KOPT-K1 (cell line): ENCODE data around the gene IL24.

Source experiments
- H3K27ac ChIP-seq: fragments of 200-600 bp; sonication (generic); 2 replicates; pipeline ENCODE4 v1.5.1; 2016; ENCODE audit warnings: antibody characterized with exemption, mild to moderate bottlenecking, low read depth, low read length; ENCODE audit not compliant: poor library complexity, severe bottlenecking
- H3K36me3 ChIP-seq: fragments of 200-600 bp; sonication (generic); 2 replicates; pipeline ENCODE4 v1.5.1; 2017; ENCODE audit warnings: antibody characterized with exemption, mild to moderate bottlenecking, low read length, moderate library complexity; ENCODE audit not compliant: insufficient read depth
- H3K9me3 ChIP-seq: fragments of 200-600 bp; sonication (generic); 2 replicates; pipeline ENCODE4 v1.5.1; 2017; ENCODE audit warnings: antibody characterized with exemption, low read length, mild to moderate bottlenecking; ENCODE audit not compliant: insufficient read depth, poor library complexity, severe bottlenecking

IL24 gene

DNA sequence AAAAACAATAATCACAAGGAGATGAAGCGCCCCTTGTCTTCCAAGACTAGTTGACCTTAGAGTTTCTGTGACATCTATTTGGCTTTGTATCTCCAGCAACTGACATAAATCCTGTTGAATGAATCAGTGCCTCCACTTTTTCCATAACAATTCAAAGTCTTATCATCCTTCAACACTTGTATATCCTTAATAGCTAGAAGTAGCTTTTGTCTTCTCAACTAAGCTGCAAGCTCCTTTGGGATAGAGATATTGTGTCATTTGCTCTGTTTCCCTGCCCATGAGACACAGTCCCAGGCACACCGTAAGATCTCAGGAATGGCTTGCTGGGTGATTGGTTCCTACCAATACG lies 43.3 kb downstream of the IL24 start:
- Histone ChIP-seq H3K36me3 (no peaks in the 10 kb centered on the region), H3K27ac (no peak overlapping the region), H3K9me3 (no peaks in the 10 kb centered on the region)

DNA sequence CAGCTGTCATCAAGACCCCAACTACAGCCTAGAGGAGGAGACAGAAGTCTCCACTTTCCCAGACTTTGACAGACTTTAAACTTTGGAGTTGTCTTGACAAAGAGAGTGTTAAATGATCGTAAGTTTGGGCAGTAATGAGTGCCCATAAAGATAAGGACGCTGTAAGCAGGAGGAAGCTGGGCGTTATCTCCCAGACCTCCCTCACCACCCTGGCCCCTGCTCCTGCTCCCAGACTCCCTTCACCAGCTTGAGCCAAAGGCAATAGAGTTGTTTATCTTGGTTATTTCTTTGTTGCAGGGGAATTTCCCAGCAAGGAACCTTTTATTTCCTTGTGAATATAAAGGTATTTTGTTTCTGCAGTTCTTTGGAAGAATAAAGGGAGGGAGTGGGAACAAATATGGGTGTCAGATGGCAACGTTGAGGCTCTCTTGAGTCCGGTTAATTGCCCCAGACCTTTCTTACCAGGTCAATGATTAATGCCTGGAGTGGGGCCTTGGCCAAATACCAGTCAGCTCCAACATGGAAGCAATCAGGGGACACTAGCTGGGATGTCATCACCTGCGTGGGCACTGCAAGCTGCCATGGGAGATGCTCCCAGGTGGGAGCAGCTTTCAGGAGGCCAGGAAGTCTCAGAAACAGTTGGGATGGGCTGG lies 44.6 kb downstream of the IL24 start:
- no peak overlapping the region for H3K27ac ChIP-seq
- no peaks in the 10 kb centered on the region for H3K36me3 ChIP-seq
- H3K9me3 ChIP-seq = no peaks in the 10 kb centered on the region

DNA sequence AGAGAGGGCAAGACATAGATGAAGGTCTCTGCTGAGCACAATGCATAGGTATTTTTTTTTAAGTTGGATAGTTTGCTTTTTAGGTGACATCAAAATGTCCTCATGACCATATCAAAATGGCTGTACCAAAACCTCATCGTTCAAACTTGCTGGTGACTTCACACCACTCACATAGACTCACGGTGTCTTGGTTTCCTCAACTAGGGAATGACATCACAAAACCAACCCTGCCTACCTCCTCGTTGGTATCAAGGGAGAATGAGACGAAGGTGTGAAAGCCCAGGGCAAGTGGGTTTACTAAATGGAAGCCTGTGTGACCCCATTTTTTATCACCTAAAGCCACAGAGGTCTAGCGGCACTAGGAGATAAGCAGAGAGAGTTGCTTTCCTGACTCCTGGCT lies 47.5 kb downstream of the IL24 start:
- Histone ChIP-seq H3K9me3 (no peaks in the 10 kb centered on the region), H3K36me3 (no peaks in the 10 kb centered on the region), H3K27ac (no peak overlapping the region)

DNA sequence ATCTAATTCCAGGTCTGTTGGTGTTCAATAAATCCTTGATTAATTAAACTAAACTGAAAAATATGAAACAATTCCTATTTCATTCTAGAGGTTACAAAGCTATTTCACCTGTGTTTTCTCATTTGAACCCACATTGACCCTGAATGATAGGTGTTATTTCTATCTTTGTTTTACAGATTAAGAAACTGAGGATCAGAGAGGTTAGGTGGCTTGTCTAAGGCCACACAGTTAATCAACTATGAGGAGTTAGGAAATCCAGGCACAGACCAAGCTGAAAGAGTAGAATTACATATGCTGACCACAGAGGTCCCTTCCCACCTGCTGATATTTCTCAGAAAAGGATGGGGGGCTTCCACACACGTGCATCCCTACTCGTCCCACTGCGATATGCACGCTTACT lies 48.5 kb downstream of the IL24 start:
- Histone ChIP-seq H3K9me3 (no peaks in the 10 kb centered on the region), H3K27ac (no peak overlapping the region), H3K36me3 (no peaks in the 10 kb centered on the region)

DNA sequence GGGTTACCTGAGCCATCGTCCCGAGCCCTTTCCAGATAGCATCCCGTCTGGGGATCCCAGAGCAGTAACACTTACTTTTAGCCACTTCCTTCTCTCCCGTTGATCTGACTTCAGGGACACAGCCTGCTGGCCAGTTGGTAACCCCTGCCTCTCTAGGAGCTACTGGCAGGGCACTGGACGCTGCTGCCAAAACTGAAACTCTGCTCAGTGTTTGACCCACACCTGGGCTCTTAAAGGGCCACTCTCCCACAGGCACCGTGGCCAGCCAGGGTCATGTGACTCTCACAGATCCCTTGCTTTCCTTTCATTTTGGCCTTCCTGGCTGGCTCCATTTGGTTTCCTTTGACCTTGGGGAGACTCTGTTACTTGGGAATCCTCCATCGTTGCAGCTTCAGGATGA lies 49.0 kb downstream of the IL24 start, which contains the start of gene PIGR:
Gene PIGR, minus strand, starts transcription at position 206 of the 400 bp plus-strand sequence. CDS start 5,935 bp downstream, outside the sequence.
- no peak within 1 kb of the TSS for H3K27ac ChIP-seq

DNA sequence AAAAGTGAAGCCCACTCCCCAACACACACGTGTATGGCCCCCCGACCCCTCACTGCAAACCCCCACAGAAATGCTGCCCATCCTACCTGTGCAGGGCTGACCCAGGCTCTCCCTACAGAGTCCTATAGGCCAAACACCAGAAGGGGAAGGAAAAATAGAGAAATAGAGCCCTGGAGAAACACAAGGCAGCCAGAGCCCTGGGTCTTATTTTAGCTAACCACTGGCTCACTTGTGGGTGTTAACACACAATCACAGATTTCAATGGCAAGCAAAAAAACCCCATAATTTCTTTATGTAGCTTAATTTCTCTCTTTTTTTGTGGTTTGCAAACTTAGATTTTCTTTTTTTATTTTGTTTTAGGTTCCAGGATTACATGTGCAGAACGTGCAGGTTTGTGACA lies 50.0 kb downstream of the IL24 start:
- no peaks in the 10 kb centered on the region for H3K9me3 ChIP-seq
- H3K27ac ChIP-seq = no peak overlapping the region
- H3K36me3 ChIP-seq = no peaks in the 10 kb centered on the region

More for the DNA sequence above, 49.0 kb downstream of the IL24 start, which contains the start of gene PIGR:
- Histone ChIP-seq H3K9me3 (no peaks in the 10 kb centered on the region), H3K36me3 (no peaks in the 10 kb centered on the region)

DNA sequence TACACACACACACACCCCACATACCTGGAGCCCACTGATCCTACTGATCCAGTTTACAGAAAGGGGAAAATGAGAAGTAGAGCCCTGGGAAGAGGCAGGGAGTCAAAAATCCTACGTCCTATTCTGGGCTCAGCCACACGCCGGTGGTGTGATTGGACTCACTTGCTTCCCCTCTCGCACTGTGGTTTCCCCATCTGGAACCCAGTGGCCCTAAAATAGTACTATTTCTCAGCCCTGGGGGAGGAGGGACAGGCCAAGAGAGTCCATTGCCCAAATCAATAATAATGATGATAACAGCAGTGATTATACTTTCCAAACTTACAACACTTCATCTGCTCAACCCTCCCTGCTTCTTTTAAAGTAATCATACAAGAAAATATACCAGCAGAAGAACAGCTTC lies 52.0 kb downstream of the IL24 start:
- Histone ChIP-seq H3K36me3 (no peaks in the 10 kb centered on the region), H3K27ac (no peak overlapping the region), H3K9me3 (no peaks in the 10 kb centered on the region)

DNA sequence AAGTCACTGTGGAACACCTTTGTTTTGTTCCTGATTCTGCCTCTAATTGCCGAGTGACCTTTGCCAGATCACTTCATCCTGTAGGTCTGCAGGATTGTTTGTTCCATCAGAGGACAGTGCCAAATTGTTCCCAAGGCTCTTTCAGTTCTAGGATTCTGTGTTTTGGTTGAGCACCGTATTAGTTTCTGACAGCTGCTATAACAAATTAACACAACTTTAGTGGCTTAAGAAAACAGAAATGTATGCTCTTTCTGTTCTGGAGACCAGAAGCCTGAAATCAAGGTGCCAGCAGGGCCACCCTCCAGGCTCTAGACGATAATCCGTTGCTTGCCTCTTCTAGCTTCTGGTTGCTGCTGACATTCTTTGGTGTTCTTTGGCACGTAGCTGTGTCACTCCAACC lies 52.4 kb downstream of the IL24 start:
- Histone ChIP-seq H3K27ac (no peak overlapping the region), H3K36me3 (no peaks in the 10 kb centered on the region), H3K9me3 (no peaks in the 10 kb centered on the region)

DNA sequence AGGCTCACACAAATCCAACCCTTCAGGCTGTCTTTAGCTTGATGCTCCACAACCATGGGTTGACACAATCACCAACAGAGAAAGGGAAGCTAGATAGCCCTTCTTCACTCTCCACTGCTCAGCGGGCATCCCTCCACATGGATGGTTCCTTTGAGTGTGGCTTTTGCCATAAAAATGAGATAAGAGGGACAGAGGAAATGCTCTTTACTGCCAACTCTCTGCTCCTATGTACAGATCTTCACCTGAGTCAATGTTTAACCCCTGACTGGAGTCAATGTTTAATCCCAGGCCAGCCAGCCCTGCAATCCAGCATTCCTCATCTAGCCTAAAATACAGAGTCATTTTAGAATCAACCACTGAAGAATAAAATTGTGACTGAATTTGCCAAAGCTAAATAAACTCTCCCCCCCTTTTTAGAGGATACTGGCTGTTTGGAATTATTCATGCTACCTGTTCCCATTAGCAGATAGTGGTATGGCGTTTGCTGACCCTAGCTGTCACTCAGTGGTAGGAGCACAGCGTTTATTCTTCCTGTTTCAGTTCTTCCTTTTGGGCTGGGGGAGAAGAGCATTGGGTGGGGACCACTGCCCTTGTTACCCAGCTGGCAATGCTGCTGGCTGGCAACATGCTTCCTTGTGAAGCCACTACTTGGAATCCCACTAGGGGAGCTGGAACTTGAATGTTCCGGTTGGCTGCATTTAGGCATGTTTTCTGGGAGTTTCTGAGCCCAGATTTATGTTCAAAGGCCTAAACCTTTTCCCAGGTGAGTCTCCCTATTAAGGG lies 54.3 kb downstream of the IL24 start:
- Histone ChIP-seq H3K27ac (no peak overlapping the region), H3K36me3 (no peaks in the 10 kb centered on the region), H3K9me3 (no peaks in the 10 kb centered on the region)

DNA sequence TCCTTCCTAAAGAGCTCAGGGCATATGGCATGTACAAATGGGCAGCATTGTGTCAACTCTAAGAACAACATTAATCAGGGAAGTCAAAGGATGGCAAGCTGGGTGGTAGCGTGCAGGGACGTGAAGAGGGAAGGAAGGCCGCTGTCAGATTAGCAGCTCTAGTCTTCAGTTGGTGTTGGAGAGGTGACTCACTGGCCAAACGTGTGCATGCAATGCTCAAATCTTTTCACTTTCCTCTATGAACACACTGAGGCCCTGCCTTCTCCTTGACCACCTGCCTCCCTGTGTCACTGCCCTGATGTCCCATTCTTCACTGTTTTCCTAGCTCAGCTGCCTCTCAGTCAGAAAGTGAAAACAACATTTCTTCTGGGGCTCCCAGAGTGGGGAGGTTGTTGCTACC lies 54.9 kb downstream of the IL24 start:
- no peaks in the 10 kb centered on the region for H3K36me3 ChIP-seq
- no peaks in the 10 kb centered on the region for H3K9me3 ChIP-seq
- H3K27ac ChIP-seq = no peak overlapping the region

DNA sequence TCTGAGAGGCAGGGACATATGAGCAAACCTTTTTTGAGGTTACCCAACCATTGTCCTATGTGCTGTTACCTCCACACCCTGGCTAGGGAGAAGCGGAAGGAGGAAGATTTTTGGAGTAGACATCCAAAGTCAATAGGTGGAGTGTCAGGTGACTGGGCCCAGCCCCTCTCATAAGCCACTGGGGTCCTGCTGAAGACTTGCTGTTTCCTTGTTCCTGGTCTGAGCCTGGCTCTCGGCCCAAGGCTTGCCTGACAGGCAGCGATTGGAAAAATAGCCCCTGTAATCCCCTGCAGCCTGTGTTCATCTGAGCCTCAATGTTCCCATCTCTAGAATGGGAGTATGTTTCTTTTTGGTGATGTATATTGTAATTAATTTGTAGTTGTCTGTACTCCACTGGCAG lies 55.9 kb downstream of the IL24 start:
- Histone ChIP-seq H3K9me3 (no peaks in the 10 kb centered on the region), H3K36me3 (no peaks in the 10 kb centered on the region), H3K27ac (no peak overlapping the region)

DNA sequence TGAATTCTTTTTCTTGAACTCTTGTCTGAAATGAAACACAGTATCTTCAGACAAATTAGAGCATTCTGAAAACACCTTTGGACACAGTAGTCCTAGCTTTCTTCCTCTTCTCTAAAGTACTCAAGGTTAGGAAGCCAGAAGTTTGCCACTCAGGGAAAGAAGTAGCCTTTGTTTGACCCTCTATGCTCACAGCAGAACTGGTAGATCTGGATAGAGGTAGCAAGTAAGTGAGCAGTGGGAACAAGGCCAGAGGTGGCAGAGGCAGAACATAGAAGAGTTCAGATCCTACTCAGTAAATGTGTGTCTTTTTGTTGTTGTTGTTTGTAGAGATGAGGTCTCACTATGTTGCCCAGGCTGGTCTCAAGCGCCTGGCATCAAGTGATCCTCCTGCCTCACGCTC lies 56.4 kb downstream of the IL24 start:
- no peak overlapping the region for H3K27ac ChIP-seq
- no peaks in the 10 kb centered on the region for H3K36me3 ChIP-seq
- H3K9me3 ChIP-seq = no peaks in the 10 kb centered on the region
